K562 (cell line): ENCODE measurements around the gene TOP3A. TPM values are rescaled to one million over a fixed set of nuclear protein-coding genes. Genes with fewer than 3 reads are reported as not detected.

Experiments used
- ATAC-seq: fragments of 200-7000 bp; cut with Tn5 transposase; 3 replicates; pipeline ENCODE4 v1.9.1; 2020; ENCODE audit warnings: moderate library complexity
- BruUV-seq: library from RNA; stranded (reverse); fragments of 400-500 nt; replicated peaks from 2 replicates; lab custom pipeline; 2021; lab: Mats Ljungman, UMichigan
- CTCF ChIA-PET: fragments of 300-600 bp; formaldehyde crosslinking; extraction: SDS; loops from one replicate; lab custom pipeline; 2021; ENCODE audit warnings: low intra/inter-chr PET ratio; lab: Yijun Ruan, JAX
- POLR2A ChIA-PET: fragments of 300-600, 350-650 bp; sonication (Branson Sonifier 250); formaldehyde crosslinking; extraction: SDS; loops from one replicate; lab custom pipeline; 2021; ENCODE audit warnings: antibody characterized with exemption, inconsistent platforms; lab: Yijun Ruan, JAX
- DNase-seq, 4 experiments: peaks; one replicate each; pipeline versions ENCODE4 v3.0.0 to v3.0.0-alpha.2; 2011 to 2018; ENCODE audit warnings: low spot score in 3 of 4, mixed read lengths in 3 of 4; ENCODE audit errors: extremely low read depth in 1 of 4
- FAIRE-seq: peaks from 2 replicates; lab custom pipeline; 2011; peaks lifted over from hg19 to GRCh38; lab: Jason Lieb, UNC
- H2AFZ ChIP-seq: 2 replicates; pipeline ENCODE4 v1.6.0; 2011; ENCODE audit warnings: low read depth, low read length, control low read depth, inconsistent platforms
- H3K27ac ChIP-seq: fragments of 200-600 bp; 3 replicates; pipeline ENCODE4 v1.8.0; 2011; ENCODE audit warnings: low read depth, mild to moderate bottlenecking, control low read depth, inconsistent platforms, low read length, moderate library complexity, mixed read lengths; ENCODE audit errors: extremely low read depth
- H3K27me3 ChIP-seq, 2 experiments: fragments of 300-600 bp in 1 of 2; 2 replicates in 1 of 2; 3 replicates in 1 of 2; pipeline versions ENCODE4 v1.6.0 to v1.8.0; 2011; ENCODE audit warnings: inconsistent platforms in 2 of 2, low read length in 2 of 2, mild to moderate bottlenecking in 1 of 2, mixed read lengths in 1 of 2, moderate library complexity in 1 of 2; ENCODE audit not compliant: control insufficient read depth in 2 of 2, insufficient read depth in 2 of 2
- H3K36me3 ChIP-seq: fragments of 300-600 bp; 3 replicates; pipeline ENCODE4 v1.8.0; 2011; ENCODE audit warnings: mild to moderate bottlenecking, low read length, inconsistent platforms; ENCODE audit not compliant: control insufficient read depth, insufficient read depth
- H3K4me1 ChIP-seq, 2 experiments: fragments of 200-600 bp in 1 of 2; replicated peaks in 1 of 2; 2 replicates in 1 of 2; 3 replicates in 1 of 2; pipeline versions ENCODE4 v1.5.1 to v1.8.0; 2011; ENCODE audit warnings: inconsistent platforms in 2 of 2, low read length in 2 of 2, mild to moderate bottlenecking in 1 of 2, mixed read lengths in 1 of 2, moderate library complexity in 1 of 2; ENCODE audit not compliant: control insufficient read depth in 2 of 2, insufficient read depth in 2 of 2
- H3K4me2 ChIP-seq: 2 replicates; pipeline ENCODE4 v1.6.1; 2011; ENCODE audit warnings: low read length, control low read depth, inconsistent platforms, mixed read lengths; ENCODE audit not compliant: insufficient read depth
- H3K4me3 ChIP-seq: fragments of 200-600 bp; sonication (generic), shearing (Covaris generic); 2 replicates; pipeline ENCODE4 v1.5.1; 2016; ENCODE audit warnings: control low read depth, inconsistent platforms
- H3K79me2 ChIP-seq: fragments of 200-600 bp; 3 replicates; pipeline ENCODE4 v1.8.0; 2011; ENCODE audit warnings: low read length, inconsistent platforms; ENCODE audit not compliant: control insufficient read depth, insufficient read depth
- H3K9ac ChIP-seq, 2 experiments: 2 replicates each; pipeline versions ENCODE4 v1.6.0 to v1.6.1; 2011; ENCODE audit warnings: low read depth in 2 of 2, low read length in 2 of 2, control low read depth in 1 of 2, inconsistent platforms in 1 of 2, mild to moderate bottlenecking in 1 of 2, mixed read lengths in 1 of 2; ENCODE audit not compliant: insufficient read depth in 1 of 2
- H3K9me1 ChIP-seq: one replicate; pipeline ENCODE4 v1.6.0; 2011; ENCODE audit warnings: inconsistent platforms, mild to moderate bottlenecking, low read length, moderate library complexity; ENCODE audit not compliant: control insufficient read depth, insufficient read depth
- H3K9me3 ChIP-seq: replicated peaks from 2 replicates; pipeline ENCODE4 v1.5.1; 2011; ENCODE audit warnings: low read depth, low read length, inconsistent platforms; ENCODE audit not compliant: control insufficient read depth, insufficient read depth
- H4K20me1 ChIP-seq: replicated peaks from 2 replicates; pipeline ENCODE4 v1.6.1; 2011; ENCODE audit warnings: low read length, inconsistent platforms, mixed read lengths; ENCODE audit not compliant: control insufficient read depth, insufficient read depth
- E2F1 ChIP-seq: sonication (generic); formaldehyde crosslinking; IDR thresholded peaks from 2 replicates; pipeline ENCODE4 v1.8.1; 2023; ENCODE audit warnings: mild to moderate bottlenecking, missing genetic modification reagents, moderate library complexity
- HMGXB4 ChIP-seq: sonication (generic); formaldehyde crosslinking; IDR thresholded peaks from 2 replicates; pipeline ENCODE4 v1.8.1; 2023; ENCODE audit warnings: mild to moderate bottlenecking, missing genetic modification reagents
- HNRNPK ChIP-seq: fragments of 200-400 bp; formaldehyde crosslinking; IDR thresholded peaks from one replicate; pipeline ENCODE4 v1.6.1; 2018; ENCODE audit warnings: mild to moderate bottlenecking, low read depth, low read length; ENCODE audit not compliant: poor library complexity, severe bottlenecking
- NFIC ChIP-seq: fragments of 450-650 bp; IDR thresholded peaks from 2 replicates; pipeline ENCODE4 v1.6.1; 2017; ENCODE audit warnings: mild to moderate bottlenecking, inconsistent platforms
- PRDM10 ChIP-seq: fragments of 450-650 bp; IDR thresholded peaks from 2 replicates; pipeline ENCODE4 v1.6.1; 2018; ENCODE audit not compliant: partially characterized antibody
- WGBS: fragments of 100-300 bp; shearing (Covaris generic); methylation state at CpG from one replicate; pipeline ENCODE4 v1.1.6; 2016; ENCODE audit warnings: low coverage, mixed read lengths; ENCODE audit not compliant: insufficient coverage; ENCODE audit errors: missing lambda C conversion rate; 5-methylcytosine and 5-hydroxymethylcytosine counted together
- in situ Hi-C: fragments of 300-500 bp; cut with MboI; formaldehyde crosslinking; loops from 4 replicates; pipeline ENCODE4 v1.15.0; 2018; ENCODE audit warnings: inconsistent platforms, mixed read lengths
- intact Hi-C: fragments of 100-400 bp; cut with micrococcal nuclease; formaldehyde crosslinking; loops from 2 replicates; pipeline ENCODE4 v1.14.2; 2022
- polyA plus RNA-seq, 8 experiments: library from polyadenylated mRNA; depleted of rRNA in 4 of 8; stranded (reverse) in 5 of 8; unstranded in 3 of 8; fragments of >200 nt; fragmentation: Nextera tagmentation in 2 of 8; fragmentation: Illumina TruSeq in 1 of 8; extraction: Ambion mirVana in 2 of 8; extraction: Trizol in 1 of 8; gene quantifications; 2 replicates each; pipeline versions ENCODE4 v1.2.1 to v1.2.3, GENCODE V29; 2011 to 2014; ENCODE audit warnings: inconsistent platforms in 1 of 8, missing spikeins in 1 of 8
- total RNA-seq, 7 experiments: library from RNA; depleted of rRNA in 6 of 7; stranded (reverse); fragments of >200 nt in 6 of 7; fragmentation: Illumina TruSeq in 2 of 7; extraction: Trizol in 2 of 7; gene quantifications; 2 replicates each; pipeline versions ENCODE4 v1.2.1 to v1.2.3, GENCODE V29; 2011 to 2021; ENCODE audit warnings: low replicate concordance in 1 of 7

Gene TOP3A
- total and polyA plus RNA-seq, 9 of the 15 experiments (the other 6 are each of a cell fraction or from before 2014, with no cell fraction given) = 5.2 to 49.7 (median 24.7) TPM

- POLR2A ChIA-PET = no interaction called here
- Histone ChIP-seq H3K9me1 (no peaks in the 10 kb centered on the region), H4K20me1 (no peaks in the 10 kb centered on the region), H3K9ac (no peak overlapping the region; a peak in 1 of 4 replicates), H3K27ac (no peak overlapping the region), H3K36me3 (peaks cover 52% of the 10 kb centered on the region; the same call in 1 of the 3 replicates), H3K9me3 (no peaks in the 10 kb centered on the region), H3K4me2 (no peak overlapping the region), H3K4me3 (no peak overlapping the region), H3K4me1 (peaks cover 6 to 31% of the 10 kb centered on the region in 2 experiments; a peak in 3 of 5 replicates), H3K27me3 (no peaks in the 10 kb centered on the region), H3K79me2 (peaks cover 18% of the 10 kb centered on the region), H2AFZ (no peak overlapping the region)
- CTCF ChIA-PET = no interaction called here
- no peak for DNase-seq
- WGBS = 96% methylated on average over 4 of the region's 27 CpGs
- ATAC-seq = no peak
- intact Hi-C loops = no loop called here
- BruUV-seq = no TSS peak
- no peak for FAIRE-seq
- in situ Hi-C loops = no loop called here
- no peak for TF ChIP-seq HNRNPK
- TF ChIP-seq PRDM10 = peak; percentile 9
- no peak for TF ChIP-seq NFIC
- TF ChIP-seq HMGXB4 (CRISPR knock-in tag) = no peak
- TF ChIP-seq E2F1 (CRISPR knock-in tag) = no peak
- TF ChIP-seq, all 486 proteins: peak for 1
These were observed 60.6 kb downstream of the TOP3A start for GRCh38 chr17:18253947-18254821.
